KMS-11 (cell line): ENCODE data around the gene HDAC3.
A peak's percentile ranks its signal among the peaks of the same experiment; 100 is the strongest.

Experiments used
- H2AFZ ChIP-seq: fragments of 200-600 bp; sonication (generic); 2 replicates; pipeline ENCODE4 v1.6.1; 2016; ENCODE audit warnings: antibody characterized with exemption, mixed run types, low read depth
- H3K27ac ChIP-seq: fragments of 200-600 bp; sonication (generic); 2 replicates; pipeline ENCODE4 v1.6.1; 2016; ENCODE audit warnings: mild to moderate bottlenecking, mixed run types
- H3K27me3 ChIP-seq: fragments of 200-600 bp; sonication (generic); 2 replicates; pipeline ENCODE4 v1.6.1; 2017; ENCODE audit warnings: mild to moderate bottlenecking, low read depth, mixed run types, moderate library complexity; ENCODE audit not compliant: insufficient read depth
- H3K36me3 ChIP-seq: fragments of 200-600 bp; sonication (generic); 2 replicates; pipeline ENCODE4 v1.6.1; 2017; ENCODE audit warnings: mild to moderate bottlenecking, mixed run types; ENCODE audit not compliant: insufficient read depth
- H3K4me1 ChIP-seq: fragments of 200-600 bp; sonication (generic); 2 replicates; pipeline ENCODE4 v1.6.1; 2016; ENCODE audit warnings: mild to moderate bottlenecking, low read depth, mixed run types; ENCODE audit not compliant: poor library complexity, severe bottlenecking
- H3K4me2 ChIP-seq: fragments of 200-600 bp; sonication (generic); 2 replicates; pipeline ENCODE4 v1.7.0; 2016; ENCODE audit warnings: mild to moderate bottlenecking, mixed run types
- H3K4me3 ChIP-seq: fragments of 200-600 bp; sonication (generic); IDR thresholded peaks from 2 replicates; pipeline ENCODE4 v1.6.1; 2017; ENCODE audit warnings: low read depth, low read length, mixed read lengths; ENCODE audit not compliant: insufficient read depth
- H3K79me2 ChIP-seq: fragments of 200-600 bp; sonication (generic); 2 replicates; pipeline ENCODE4 v1.6.1; 2016; ENCODE audit warnings: low read depth, mixed run types; ENCODE audit not compliant: insufficient read depth
- H3K9ac ChIP-seq: fragments of 200-600 bp; sonication (generic); 2 replicates; pipeline ENCODE4 v1.6.1; 2016; ENCODE audit warnings: mild to moderate bottlenecking, mixed run types
- H4K20me1 ChIP-seq: fragments of 200-600 bp; sonication (generic); 2 replicates; pipeline ENCODE4 v1.6.1; 2016; ENCODE audit warnings: mild to moderate bottlenecking, mixed run types; ENCODE audit not compliant: insufficient read depth
- CTCF ChIP-seq: fragments of 200-600 bp; sonication (generic); conservative IDR thresholded peaks from 2 replicates; pipeline ENCODE4 v1.6.1; 2017; ENCODE audit warnings: low read depth, mild to moderate bottlenecking, antibody characterized with exemption, low read length, moderate library complexity, mixed read lengths

Gene HDAC3

DNA sequence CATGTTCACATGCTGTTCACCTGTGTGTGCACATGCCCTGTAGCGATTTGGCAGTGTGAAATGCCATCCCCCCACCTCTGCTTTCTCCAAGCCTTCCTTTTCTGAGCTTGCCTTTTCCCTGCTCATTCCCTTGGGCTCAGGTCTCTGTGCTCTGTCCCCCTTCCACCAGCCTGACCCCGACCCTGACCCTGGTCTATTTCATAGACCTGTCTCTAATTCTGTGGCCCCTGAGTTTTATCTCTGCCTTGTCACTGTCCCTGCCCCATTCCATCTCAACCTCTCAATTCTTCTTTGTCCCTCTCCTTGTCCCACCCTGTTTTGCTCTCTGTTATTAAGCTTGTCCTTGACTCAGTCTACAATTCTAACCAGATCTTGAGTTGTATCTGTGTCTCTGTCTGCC lies 44.6 kb upstream of the HDAC3 start:
- H4K20me1 ChIP-seq = no peaks in the 10 kb centered on the region
- H3K79me2 ChIP-seq = no peaks in the 10 kb centered on the region
- H3K4me3 ChIP-seq = no peak overlapping the region
- H3K9ac ChIP-seq = no peak overlapping the region
- H3K36me3 ChIP-seq = no peaks in the 10 kb centered on the region
- no peak overlapping the region for H3K27ac ChIP-seq
- peak overlapping the region; percentile 52; the same call in 1 of the 2 replicates for H2AFZ ChIP-seq
- no peak for TF ChIP-seq CTCF
- peak overlapping the region; percentile 63; the same call in 1 of the 2 replicates for H3K4me2 ChIP-seq
- no peaks in the 10 kb centered on the region for H3K4me1 ChIP-seq
- H3K27me3 ChIP-seq = peaks cover 8% of the 10 kb centered on the region; the same call in 1 of the 2 replicates

GRCh38 chr5:141680751-141681201 lies 44.1 kb upstream of the HDAC3 start:
- H3K27me3 ChIP-seq = peaks cover 8% of the 10 kb centered on the region; the same call in 1 of the 2 replicates
- no peaks in the 10 kb centered on the region for H4K20me1 ChIP-seq
- H3K4me1 ChIP-seq = no peaks in the 10 kb centered on the region
- TF ChIP-seq CTCF = no peak
- H2AFZ ChIP-seq = no peak overlapping the region
- H3K9ac ChIP-seq = no peak overlapping the region
- no peak overlapping the region for H3K4me2 ChIP-seq
- no peaks in the 10 kb centered on the region for H3K79me2 ChIP-seq
- no peak overlapping the region for H3K27ac ChIP-seq
- no peak overlapping the region for H3K4me3 ChIP-seq
- H3K36me3 ChIP-seq = no peaks in the 10 kb centered on the region

GRCh38 chr5:141680178-141680577 lies 43.5 kb upstream of the HDAC3 start:
- Histone ChIP-seq H3K4me2 (no peak overlapping the region), H3K27me3 (peaks cover 8% of the 10 kb centered on the region; the same call in 1 of the 2 replicates), H3K27ac (no peak overlapping the region), H3K79me2 (no peaks in the 10 kb centered on the region), H4K20me1 (no peaks in the 10 kb centered on the region), H3K36me3 (no peaks in the 10 kb centered on the region), H3K9ac (no peak overlapping the region), H3K4me3 (no peak overlapping the region), H2AFZ (no peak overlapping the region), H3K4me1 (no peaks in the 10 kb centered on the region)
- TF ChIP-seq CTCF = no peak

GRCh38 chr5:141677415-141677814 lies 40.8 kb upstream of the HDAC3 start:
- Histone ChIP-seq H3K79me2 (no peaks in the 10 kb centered on the region), H2AFZ (no peak overlapping the region), H3K4me1 (no peaks in the 10 kb centered on the region), H4K20me1 (no peaks in the 10 kb centered on the region), H3K9ac (no peak overlapping the region), H3K4me3 (no peak overlapping the region), H3K4me2 (no peak overlapping the region), H3K27me3 (peaks cover 7% of the 10 kb centered on the region; the same call in 1 of the 2 replicates), H3K27ac (no peak overlapping the region), H3K36me3 (no peaks in the 10 kb centered on the region)
- TF ChIP-seq CTCF = 0 out of 2 replicates have a peak, but pooled peaks have one; percentile 34
